ENCODE results near the gene DNAH8.
A peak's percentile ranks its signal among the peaks of the same experiment; 100 is the strongest.

The DNAH8 gene

DNA sequence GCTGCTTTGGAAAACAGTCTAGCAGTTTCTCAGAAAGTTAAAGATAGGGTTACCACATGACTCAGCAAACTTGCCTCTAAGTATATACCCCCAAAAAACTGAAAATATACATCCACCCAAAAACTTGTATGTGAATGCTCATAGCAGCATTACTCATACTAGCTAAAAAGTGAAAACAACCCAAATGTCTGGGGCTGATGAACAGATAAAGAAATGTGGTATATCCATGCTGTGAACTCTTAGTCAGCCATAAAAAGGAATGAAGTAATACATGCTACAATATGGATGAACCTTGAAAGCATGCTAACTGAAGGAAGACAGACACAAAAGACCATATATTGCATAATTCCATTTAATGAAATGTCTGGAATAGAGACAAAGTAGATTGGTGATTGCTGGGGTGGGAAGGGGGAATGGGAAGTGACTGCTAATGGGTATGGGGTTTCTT, 253.6 kb downstream of the DNAH8 start:
- no peak for TF ChIP-seq JUND (IDR thresholded peaks at IDR 0.05; ENCODE audit: low read depth)
- in situ Hi-C loops (cut with HindIII; ENCODE audit: low pct_unique_long_range_greater_than_20kb, low sequenced_read_pairs), result no loop called here
- no peak for DNase-seq (ENCODE audit: low read depth in 1 of 2, low spot score in 1 of 2)

DNA sequence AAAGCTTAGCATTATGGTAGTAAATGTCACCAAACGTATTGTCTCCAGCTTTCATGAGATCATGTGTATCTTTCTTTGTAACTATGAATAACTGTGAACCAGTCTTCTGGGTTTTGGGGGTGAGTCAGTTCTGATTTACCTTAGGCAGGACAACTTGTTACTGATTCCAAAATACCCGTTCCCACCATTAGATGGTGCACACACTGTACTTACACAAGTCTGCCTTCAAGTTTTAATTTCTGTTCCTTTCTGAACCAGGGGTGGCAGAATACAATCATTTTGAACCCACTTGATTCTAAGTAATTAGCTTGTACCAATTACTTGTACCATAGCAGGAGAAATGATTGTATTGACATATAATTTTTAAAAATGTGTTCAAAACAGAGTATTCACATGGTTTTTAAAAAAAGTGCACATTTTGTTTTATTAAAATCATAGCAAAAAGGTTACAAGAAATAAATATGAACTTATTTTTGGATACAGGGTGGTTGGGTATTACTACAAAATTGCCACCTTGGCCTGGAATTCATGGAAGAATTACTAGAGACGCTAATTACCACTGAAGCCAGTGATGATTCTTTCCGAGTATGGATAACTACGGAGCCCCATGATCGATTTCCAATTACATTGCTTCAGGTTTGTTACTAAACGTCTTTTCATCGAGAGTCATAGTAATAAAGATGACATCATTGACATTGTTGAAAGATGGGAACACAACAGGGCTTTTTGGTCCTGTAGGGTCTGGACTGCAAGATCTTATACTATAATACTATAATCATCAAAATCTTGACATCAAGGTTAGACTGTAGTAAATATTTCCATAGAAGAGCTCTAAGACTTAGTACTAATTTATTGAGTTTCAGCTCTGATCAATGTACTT, 258.3 kb downstream of the DNAH8 start:
- no peak for TF ChIP-seq JUND (IDR thresholded peaks at IDR 0.05; ENCODE audit: low read depth)
- in situ Hi-C loops (cut with HindIII; ENCODE audit: low pct_unique_long_range_greater_than_20kb, low sequenced_read_pairs), result no loop called here
- DNase-seq (ENCODE audit: low read depth in 1 of 2, low spot score in 1 of 2), result peak; percentile 56 to 84

DNA sequence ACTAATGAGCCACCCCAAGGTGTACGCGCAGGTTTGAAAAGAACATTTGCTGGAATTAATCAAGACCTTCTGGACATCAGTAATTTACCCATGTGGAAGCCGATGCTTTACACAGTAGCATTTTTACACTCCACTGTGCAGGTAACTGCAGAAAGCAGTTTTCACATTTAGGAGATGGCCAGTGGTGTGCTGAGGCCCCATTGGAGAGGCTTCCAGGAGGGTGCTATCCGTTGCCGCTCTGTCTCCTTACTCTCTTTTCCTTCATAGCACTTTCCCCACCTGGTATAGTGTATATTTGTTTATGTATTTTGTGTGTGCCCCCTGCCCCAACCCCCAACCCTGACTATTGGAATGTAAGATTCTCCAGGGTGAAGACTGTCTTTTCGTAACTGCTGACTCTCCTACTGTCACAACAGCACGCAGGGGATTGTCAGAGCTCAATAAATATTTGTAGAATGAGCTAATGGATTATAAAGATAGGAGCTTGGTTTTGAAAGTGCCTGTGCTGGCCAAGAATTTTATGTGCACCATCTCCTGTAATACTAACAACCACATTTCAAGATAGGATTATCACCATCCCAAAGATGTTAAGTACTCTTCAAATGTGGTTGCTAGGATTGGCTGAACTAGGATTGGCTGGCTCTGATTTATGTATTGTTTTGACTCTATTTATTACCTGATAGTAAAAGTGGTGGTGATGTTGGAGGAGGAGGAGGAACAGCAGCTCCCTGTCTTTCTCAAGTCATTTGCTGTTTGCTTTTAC, 259.5 kb downstream of the DNAH8 start:
- in situ Hi-C loops (cut with HindIII; ENCODE audit: low pct_unique_long_range_greater_than_20kb, low sequenced_read_pairs), result no loop called here

DNA sequence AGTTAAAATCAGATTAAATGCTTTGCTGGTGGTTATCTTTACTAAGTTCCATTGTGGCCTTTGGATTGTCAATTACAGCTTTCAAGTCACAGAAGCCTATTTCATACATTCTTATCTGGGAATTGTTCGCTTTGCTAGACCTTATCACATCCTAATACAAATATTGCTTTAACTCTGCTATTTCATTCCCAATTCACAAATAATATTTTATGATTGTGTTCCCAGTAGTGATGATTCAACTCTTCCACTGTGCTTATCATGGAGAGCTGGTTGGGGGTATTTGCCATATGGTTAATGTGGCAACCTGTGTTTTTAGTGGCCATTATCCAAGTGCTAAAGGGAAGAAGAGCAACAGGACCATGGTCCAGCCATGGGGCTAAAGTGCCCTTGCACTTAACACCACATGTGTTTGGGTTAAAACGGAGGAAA, 260.5 kb downstream of the DNAH8 start:
- DNase-seq (ENCODE audit: low read depth in 1 of 2, low spot score in 1 of 2), result no peak
- TF ChIP-seq JUND (IDR thresholded peaks at IDR 0.05; ENCODE audit: low read depth), result no peak
- in situ Hi-C loops (cut with HindIII; ENCODE audit: low pct_unique_long_range_greater_than_20kb, low sequenced_read_pairs), result no loop called here

More for the DNA sequence above, 259.5 kb downstream of the DNAH8 start:
- DNase-seq (ENCODE audit: low read depth in 1 of 2, low spot score in 1 of 2), result peak in 1 of 2 experiments; percentile 11
- TF ChIP-seq JUND (IDR thresholded peaks at IDR 0.05; ENCODE audit: low read depth), result no peak

DNA sequence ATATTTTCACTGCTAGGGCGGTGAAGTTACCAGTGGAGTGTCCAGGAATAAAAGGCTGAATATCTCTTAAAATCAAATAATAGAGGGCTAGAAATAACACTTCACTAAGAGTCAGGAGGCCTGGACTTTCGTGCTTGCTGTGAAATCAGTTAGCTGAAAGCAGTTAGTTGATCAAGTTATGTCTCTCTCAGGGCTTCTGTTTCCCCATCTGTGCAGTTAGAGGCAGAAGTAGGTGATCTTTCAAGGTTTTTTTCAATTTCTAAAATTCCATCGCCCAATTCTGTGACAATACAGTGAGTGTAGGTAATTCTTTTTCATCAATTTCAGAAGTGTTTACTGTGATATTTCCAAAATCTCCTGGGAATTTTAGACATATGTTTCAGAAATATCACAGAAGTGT, 260.9 kb downstream of the DNAH8 start:
- no peak for TF ChIP-seq JUND (IDR thresholded peaks at IDR 0.05; ENCODE audit: low read depth)
- no peak for DNase-seq (ENCODE audit: low read depth in 1 of 2, low spot score in 1 of 2)
- in situ Hi-C loops (cut with HindIII; ENCODE audit: low pct_unique_long_range_greater_than_20kb, low sequenced_read_pairs), result no loop called here

DNA sequence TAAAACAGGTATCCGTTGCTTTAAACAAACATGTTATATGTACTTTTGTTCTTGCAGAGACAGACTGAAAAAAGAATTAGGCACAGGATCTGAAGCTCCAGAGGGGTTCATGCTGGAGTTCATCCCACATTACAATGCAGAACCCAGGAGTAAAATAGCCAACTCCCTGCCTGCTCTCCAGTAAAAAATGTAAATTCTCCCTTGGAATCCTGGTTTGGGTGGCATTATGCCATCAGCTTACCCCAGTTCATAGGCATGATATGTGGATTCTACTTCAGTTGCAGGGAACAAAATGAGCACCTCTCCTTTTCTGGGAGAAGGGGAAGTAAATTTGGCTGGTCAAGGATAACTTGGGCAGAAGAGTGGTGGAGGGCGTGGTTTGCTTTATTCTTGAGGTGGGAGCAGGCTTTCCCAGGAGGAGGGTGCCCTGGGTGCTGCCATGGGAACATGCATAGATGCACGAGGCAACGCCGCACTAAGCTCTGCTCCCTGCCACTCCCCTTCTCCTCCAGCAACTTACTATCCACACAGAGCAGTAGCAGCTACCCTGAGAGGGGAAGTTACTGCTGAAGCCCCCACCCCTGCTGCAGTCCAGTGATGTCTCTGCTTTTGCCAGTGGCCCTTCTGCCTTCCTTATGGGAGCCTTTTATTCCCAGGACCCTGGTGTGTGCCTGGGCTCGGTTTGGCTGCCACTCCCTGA, 261.8 kb downstream of the DNAH8 start:
- DNase-seq (ENCODE audit: low read depth in 1 of 2, low spot score in 1 of 2), result no peak
- TF ChIP-seq JUND (IDR thresholded peaks at IDR 0.05; ENCODE audit: low read depth), result no peak
- in situ Hi-C loops (cut with HindIII; ENCODE audit: low pct_unique_long_range_greater_than_20kb, low sequenced_read_pairs), result no loop called here

DNA sequence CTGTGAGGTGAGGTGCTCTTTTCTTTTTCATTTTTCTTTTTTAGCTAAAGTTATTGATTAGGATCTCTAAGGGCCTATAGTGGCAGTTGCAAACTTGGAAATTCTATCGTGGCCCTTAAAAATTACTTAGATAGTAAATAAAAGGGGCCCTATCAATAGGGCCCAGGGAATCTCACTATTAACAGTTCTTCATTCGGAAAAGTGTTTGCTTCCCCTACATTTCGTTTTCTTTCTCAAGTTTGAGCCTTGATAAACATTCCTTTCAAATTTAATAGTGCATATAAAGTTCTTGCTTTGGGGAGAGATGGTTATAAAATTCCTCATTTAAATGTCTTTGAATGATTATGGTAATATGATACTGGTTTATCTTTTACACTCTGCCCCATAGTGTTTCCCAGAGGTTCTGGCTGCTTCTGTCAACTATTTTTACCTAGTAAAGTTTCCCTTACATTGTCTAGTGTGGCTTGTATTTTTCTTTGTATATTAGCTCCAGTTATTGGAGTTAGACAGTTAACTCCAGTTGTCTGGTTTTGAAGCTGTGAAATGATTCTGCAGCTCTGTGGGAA, 263.1 kb downstream of the DNAH8 start:
- no peak for TF ChIP-seq JUND (IDR thresholded peaks at IDR 0.05; ENCODE audit: low read depth)
- in situ Hi-C loops (cut with HindIII; ENCODE audit: low pct_unique_long_range_greater_than_20kb, low sequenced_read_pairs), result no loop called here
- DNase-seq (ENCODE audit: low read depth in 1 of 2, low spot score in 1 of 2), result no peak

DNA sequence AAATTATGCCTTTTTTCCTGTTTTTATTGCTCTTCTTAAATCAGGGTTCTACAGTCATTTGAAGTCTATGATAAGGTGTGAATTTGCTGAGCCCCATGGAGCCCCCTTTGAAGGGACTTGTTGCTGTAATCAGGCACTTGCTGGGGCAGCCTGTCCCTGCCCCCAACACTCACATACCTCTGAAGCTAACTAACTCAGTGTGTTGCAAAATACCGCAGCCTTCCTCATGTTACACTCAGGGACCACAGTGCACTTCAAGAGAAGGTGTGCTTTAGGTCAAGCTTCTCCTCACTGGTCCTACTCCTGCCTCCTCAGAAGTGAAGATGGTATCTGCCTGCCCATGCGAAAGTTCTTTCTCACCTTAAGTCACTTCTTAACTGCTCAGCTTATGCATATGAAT, 267.4 kb downstream of the DNAH8 start:
- no peak for TF ChIP-seq JUND (IDR thresholded peaks at IDR 0.05; ENCODE audit: low read depth)
- in situ Hi-C loops (cut with HindIII; ENCODE audit: low pct_unique_long_range_greater_than_20kb, low sequenced_read_pairs), result no loop called here
- peak in 1 of 2 experiments; percentile 30 for DNase-seq (ENCODE audit: low read depth in 1 of 2, low spot score in 1 of 2)

DNA sequence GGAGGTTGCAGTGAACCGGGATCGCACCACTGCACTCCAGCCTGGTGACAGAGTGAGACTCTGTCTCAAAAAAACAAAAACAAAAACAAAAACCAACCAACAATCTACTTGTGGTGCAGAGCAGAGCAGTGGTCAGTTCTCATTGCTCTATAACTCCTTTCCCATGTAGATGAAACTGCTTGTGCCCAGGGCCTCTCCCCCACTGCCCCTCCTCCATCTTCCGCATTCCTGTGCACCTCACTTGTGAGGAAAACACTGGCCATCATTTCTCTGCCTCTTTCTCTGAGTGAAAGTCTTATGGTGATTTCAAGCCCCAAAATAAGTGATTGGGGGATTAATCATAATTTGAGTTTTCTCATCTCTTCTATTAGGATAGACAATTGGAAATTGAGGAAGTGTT, 269.6 kb downstream of the DNAH8 start:
- TF ChIP-seq JUND (IDR thresholded peaks at IDR 0.05; ENCODE audit: low read depth), result no peak
- in situ Hi-C loops (cut with HindIII; ENCODE audit: low pct_unique_long_range_greater_than_20kb, low sequenced_read_pairs), result no loop called here
- DNase-seq (ENCODE audit: low read depth in 1 of 2, low spot score in 1 of 2), result peak in 1 of 2 experiments; percentile 33

DNA sequence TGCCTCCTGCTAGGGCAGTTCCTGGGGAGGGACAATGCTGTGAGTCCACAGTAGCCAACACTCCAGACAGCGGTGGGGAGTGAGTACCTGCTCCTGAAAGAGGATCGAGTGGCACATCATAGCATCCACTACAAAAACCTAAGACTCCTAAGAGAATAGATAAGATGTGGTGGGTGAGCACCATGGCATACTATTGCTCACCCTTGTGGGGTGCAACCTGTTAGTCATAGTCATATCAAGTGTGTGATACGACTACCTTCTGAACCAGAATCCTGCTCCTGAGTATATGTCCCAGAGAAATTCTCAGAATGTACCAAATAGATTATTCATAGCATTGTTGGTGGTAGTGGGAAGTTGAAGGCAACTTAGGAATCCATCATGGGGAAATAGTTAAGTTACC, 270.7 kb downstream of the DNAH8 start:
- in situ Hi-C loops (cut with HindIII; ENCODE audit: low pct_unique_long_range_greater_than_20kb, low sequenced_read_pairs), result no loop called here
- DNase-seq (ENCODE audit: low read depth in 1 of 2, low spot score in 1 of 2), result no peak
- TF ChIP-seq JUND (IDR thresholded peaks at IDR 0.05; ENCODE audit: low read depth), result no peak

DNA sequence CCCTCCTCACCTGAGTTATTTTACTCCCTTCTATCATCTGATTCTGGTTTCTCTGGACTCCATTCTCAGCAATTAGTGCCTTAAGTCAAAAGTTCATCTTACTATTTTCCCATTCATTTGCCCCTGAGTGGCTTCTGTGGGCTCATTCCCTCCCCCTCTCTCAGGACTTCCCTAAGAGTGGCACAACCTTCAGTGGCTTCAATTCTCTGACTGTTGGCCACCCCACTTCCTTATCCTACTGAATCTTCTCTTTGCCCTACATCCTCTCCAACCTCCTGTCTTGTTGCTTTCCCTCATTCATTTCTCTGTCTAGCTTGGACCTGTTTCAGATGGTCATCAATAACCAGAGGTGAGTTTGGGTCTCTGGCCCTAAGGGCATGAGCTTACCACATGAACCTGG, 272.4 kb downstream of the DNAH8 start:
- DNase-seq (ENCODE audit: low read depth in 1 of 2, low spot score in 1 of 2), result no peak
- no peak for TF ChIP-seq JUND (IDR thresholded peaks at IDR 0.05; ENCODE audit: low read depth)
- in situ Hi-C loops (cut with HindIII; ENCODE audit: low pct_unique_long_range_greater_than_20kb, low sequenced_read_pairs), result no loop called here

DNA sequence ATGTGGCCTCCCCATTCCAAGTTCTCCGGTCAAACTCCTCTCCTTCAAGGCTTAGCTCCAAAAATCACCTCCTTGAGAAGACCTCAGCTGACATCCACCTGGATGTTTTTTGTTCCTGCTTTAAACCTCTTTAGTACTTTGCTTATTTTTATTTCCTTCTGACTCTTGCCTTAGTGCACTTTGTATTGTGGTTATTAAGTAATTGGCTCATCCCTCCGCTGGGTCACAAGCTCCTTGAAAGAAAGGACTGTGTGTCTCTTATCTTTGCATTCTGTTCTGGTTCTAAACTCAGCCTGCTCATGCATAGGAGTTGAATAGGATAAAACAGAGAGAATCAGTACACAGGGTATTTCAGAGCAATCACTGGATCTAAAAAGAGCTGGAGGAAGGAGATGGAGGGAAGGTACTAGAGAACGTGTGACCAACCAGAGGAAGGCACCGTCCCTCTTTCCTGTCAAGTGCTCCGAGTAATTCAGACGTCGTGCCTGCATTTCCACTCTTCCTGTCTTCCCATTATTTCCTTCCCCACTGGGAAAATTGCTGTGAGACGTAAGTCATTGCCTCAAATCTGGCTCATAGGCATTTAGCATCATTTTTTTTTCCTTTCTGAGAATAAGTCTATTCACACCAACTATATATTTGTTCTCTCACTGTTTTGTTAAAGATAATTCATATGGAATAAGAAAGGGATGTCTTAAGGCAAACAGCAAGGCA, 273.8 kb downstream of the DNAH8 start:
- in situ Hi-C loops (cut with HindIII; ENCODE audit: low pct_unique_long_range_greater_than_20kb, low sequenced_read_pairs), result no loop called here
- no peak for TF ChIP-seq JUND (IDR thresholded peaks at IDR 0.05; ENCODE audit: low read depth)
- DNase-seq (ENCODE audit: low read depth in 1 of 2, low spot score in 1 of 2), result no peak
